Fibroblast of villous mesenchyme (primary cell): ENCODE data around the gene DOCK9. TPM values are rescaled to one million over a fixed set of nuclear protein-coding genes. Genes with fewer than 3 reads are reported as not detected.
"Not testable (repeated sequence)": the region's sequence is repeated elsewhere in the genome, so short reads cannot be mapped to it uniquely, and the experiment has no call there.

Experiments used
- DNase-seq: peaks from one replicate; pipeline ENCODE4 v3.0.0-alpha.2; 2010; ENCODE audit warnings: low read depth
- H3K4me3 ChIP-seq: 2 replicates; pipeline ENCODE4 v1.5.1; 2011; ENCODE audit warnings: low read depth, mild to moderate bottlenecking, low read length
- total RNA-seq: library from RNA; depleted of rRNA; stranded (reverse); fragments of >200 nt; gene quantifications from 2 replicates; pipeline ENCODE4 v1.2.3, GENCODE V29; 2012
- TF ChIP-seq, protein P1 (sequence below): IDR thresholded peaks from 2 replicates; pipeline ENCODE4 v1.5.1; 2012; ENCODE audit warnings: low read depth, mild to moderate bottlenecking, low read length; ENCODE audit not compliant: insufficient read depth

The DOCK9 gene
- total RNA-seq, 1 donor: 14.7 TPM

DNA sequence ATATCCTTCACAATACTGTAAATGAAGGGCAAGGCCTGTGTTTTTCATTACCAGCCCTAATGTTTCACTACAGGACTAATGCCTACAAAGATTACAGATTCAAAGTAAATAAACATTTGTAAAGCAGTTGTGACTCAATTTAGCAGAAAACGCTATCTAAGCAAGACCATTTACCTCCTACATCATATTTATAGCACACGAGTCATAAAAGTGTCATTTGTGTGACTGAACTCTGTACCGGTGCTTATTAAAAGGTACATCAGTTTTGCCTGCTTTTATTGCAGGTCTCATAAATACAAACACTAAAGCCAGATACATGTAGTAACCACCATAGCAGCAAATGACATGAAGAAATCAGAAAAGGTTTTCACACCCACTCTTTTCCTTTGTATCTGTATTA is 163.9 kb downstream of the DOCK9 start:
- DNase-seq: peak; percentile 62
- TF ChIP-seq, protein P1, sequence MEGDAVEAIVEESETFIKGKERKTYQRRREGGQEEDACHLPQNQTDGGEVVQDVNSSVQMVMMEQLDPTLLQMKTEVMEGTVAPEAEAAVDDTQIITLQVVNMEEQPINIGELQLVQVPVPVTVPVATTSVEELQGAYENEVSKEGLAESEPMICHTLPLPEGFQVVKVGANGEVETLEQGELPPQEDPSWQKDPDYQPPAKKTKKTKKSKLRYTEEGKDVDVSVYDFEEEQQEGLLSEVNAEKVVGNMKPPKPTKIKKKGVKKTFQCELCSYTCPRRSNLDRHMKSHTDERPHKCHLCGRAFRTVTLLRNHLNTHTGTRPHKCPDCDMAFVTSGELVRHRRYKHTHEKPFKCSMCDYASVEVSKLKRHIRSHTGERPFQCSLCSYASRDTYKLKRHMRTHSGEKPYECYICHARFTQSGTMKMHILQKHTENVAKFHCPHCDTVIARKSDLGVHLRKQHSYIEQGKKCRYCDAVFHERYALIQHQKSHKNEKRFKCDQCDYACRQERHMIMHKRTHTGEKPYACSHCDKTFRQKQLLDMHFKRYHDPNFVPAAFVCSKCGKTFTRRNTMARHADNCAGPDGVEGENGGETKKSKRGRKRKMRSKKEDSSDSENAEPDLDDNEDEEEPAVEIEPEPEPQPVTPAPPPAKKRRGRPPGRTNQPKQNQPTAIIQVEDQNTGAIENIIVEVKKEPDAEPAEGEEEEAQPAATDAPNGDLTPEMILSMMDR: no peak
- H3K4me3 ChIP-seq: no peak overlapping the region

DNA sequence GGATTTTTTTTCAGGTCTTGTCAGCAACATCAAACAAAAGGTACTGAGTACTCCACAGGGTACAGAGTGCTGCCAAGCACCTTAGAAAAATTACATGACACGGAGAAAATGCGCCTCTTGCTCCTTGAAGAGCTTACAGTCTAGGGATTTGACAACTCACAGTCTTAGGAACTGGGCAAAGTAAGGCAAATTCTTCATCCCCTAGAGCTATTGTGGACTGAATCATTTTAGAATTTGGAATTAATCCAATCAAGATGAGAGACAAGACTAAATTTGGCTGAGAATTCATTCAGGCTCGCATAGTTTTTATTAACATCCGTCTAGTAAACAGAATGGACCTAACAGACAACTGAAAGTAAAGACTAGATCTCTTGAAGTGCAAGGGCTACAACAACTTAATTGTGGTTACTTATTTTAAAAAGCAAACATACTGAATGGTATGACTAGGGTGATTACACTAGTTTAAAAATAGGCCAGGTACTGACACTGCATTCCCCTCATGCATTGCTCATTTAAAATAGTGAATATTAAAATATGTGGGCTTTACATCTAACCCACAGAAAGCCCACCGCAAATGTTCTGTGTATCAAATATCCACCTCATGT is 165.6 kb downstream of the DOCK9 start:
- H3K4me3 ChIP-seq, DNase-seq: not testable (repeated sequence)

DNA sequence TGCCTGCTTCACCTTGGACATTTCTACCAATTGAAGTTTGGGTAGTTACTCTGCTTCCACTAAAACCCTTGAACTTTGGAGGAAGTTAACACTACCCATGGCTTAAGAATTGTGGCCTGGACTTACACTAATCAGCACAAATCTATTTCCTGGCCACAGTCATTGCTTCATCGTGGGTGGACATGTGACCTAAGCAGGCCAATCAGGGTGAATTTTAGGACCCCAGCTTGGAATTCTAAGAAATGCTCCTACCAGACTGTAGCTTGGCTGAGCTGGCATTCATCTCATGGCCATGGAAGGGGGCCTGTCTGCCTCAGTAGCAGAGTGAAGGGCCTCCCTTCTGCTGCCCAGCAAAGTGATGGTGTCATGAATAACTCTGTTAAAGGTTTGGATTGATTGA is 167.1 kb downstream of the DOCK9 start:
- DNase-seq: no peak
- no peak overlapping the region for H3K4me3 ChIP-seq
- TF ChIP-seq, protein P1: no peak

DNA sequence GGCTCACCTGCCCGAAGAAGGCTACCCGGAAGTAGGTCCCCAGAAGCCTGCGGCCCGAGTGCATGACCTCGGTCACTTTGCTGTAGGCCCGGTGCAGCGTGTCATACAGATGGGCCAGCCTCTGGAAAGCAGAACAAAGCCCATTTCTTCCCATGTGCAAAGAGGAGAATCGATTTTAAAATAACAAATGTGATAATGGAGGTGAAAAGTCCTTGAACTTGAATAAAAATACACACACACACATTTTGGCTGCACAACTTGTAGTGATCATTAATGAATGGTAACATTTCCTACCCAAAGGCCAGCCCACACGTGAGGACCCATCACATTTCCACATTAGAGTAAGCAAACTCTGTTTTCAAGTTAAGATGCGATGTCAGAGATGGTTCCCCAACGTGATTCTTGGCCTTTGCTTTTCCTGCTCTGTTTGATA is 168.5 kb downstream of the DOCK9 start:
- no peak overlapping the region for H3K4me3 ChIP-seq
- no peak for DNase-seq
- TF ChIP-seq, protein P1: no peak

DNA sequence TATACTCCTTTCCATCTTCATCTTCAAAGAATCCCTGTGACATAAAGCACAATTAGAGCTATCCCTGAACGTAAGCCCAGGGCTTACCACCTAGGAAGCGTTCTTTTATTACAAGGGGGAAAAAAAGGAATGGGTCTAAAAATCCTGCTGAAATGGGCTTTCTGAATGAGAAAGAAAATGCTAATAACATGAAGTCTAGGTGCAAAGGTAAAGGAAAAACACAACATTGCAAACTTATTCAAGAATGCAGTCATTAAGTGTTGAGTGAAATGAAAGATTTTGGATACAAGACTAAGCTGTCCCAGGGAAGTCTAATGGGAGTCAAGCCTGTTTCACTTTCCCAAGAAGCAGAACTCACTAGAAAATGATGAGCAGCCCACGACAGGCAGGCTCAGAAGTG is 170.1 kb downstream of the DOCK9 start:
- DNase-seq: no peak
- H3K4me3 ChIP-seq: no peak overlapping the region
- TF ChIP-seq, protein P1: no peak

DNA sequence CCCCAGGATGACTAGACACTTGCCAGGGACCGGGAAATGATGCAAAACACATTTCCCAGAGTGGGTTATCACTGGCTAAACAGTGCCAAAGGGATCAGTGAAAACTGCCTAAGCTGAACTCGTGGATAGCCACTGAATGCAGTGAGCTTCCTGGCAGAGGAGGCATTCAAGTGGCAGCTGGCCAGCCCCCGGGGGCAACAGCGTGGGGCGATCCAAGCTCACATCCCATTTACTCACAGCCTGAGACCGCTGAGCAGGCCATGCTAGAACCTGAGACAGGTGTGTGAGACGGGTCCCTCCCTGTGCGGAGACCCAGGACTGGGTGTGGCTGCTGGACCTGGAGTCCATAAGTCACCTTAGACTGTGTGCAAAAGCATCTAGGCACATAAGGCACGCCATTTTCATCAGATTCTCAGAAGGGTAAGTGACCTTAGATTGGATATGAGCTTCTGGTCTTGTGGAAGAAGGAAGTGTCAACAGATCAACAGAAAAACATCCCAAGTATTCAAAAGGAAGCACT is 173.5 kb downstream of the DOCK9 start:
- TF ChIP-seq, protein P1: no peak
- DNase-seq: no peak
- H3K4me3 ChIP-seq: no peak overlapping the region

DNA sequence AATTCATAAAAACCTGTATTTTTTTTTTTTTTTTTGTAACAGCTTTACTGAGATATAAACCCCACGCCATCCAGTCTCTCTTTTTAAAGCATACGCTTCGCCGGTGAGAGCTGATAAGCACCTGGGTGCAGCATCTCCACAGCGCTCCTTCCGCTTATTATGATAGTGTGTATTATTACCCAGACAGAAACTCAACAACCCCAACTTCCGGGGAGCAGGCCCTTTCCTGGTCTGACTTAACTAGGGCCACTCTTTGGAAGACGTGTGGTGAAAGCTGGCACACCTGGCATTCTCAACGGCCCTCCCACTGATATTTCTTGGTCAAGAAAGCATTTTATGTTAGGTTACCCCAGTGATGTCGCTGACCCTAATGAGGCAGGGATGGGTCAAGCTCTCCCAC is 173.9 kb downstream of the DOCK9 start:
- TF ChIP-seq, protein P1: no peak
- H3K4me3 ChIP-seq: no peak overlapping the region
- DNase-seq: no peak
